CD14-positive monocyte (primary cell): ENCODE data around the gene HSFX2. TPM values are rescaled to one million over a fixed set of nuclear protein-coding genes. Genes with fewer than 3 reads are reported as not detected.
"Not testable (repeated sequence)": the region's sequence is repeated elsewhere in the genome, so short reads cannot be mapped to it uniquely, and the experiment has no call there.

Source experiments
- DNase-seq, 3 donors: peaks; one replicate each; pipeline ENCODE4 v3.0.0-alpha.2; 2011 to 2022
- H2AFZ ChIP-seq: 2 replicates; pipeline ENCODE4 v1.6.0; 2012; ENCODE audit warnings: mild to moderate bottlenecking, low read depth, low read length, inconsistent platforms; ENCODE audit not compliant: insufficient read depth, poor library complexity, severe bottlenecking
- H3K27ac ChIP-seq, 2 donors: 1 replicate in 1 of 2; 2 replicates in 1 of 2; pipeline ENCODE4 v1.5.1; 2012 to 2013; ENCODE audit warnings: low read length in 2 of 2, control low read depth in 1 of 2, inconsistent platforms in 1 of 2, low read depth in 1 of 2, mild to moderate bottlenecking in 1 of 2
- H3K27me3 ChIP-seq, 2 donors: one replicate each; pipeline versions ENCODE4 v1.6.0 to v1.6.1; 2011 to 2013; ENCODE audit warnings: low read length in 2 of 2; ENCODE audit not compliant: control insufficient read depth in 2 of 2, insufficient read depth in 2 of 2
- H3K36me3 ChIP-seq, 2 donors: replicated peaks in 1 of 2; 1 replicate in 1 of 2; 2 replicates in 1 of 2; pipeline versions ENCODE4 v1.5.1 to v1.6.1; 2012 to 2013; ENCODE audit warnings: low read length in 2 of 2, control low read depth in 1 of 2, inconsistent platforms in 1 of 2, mild to moderate bottlenecking in 1 of 2; ENCODE audit not compliant: insufficient read depth in 2 of 2, control insufficient read depth in 1 of 2
- H3K4me1 ChIP-seq, 2 donors: 1 replicate in 1 of 2; 2 replicates in 1 of 2; pipeline versions ENCODE4 v1.5.1 to v1.6.1; 2012 to 2013; ENCODE audit warnings: low read length in 2 of 2, control low read depth in 1 of 2, inconsistent platforms in 1 of 2, mild to moderate bottlenecking in 1 of 2, moderate library complexity in 1 of 2; ENCODE audit not compliant: insufficient read depth in 2 of 2, control insufficient read depth in 1 of 2
- H3K4me2 ChIP-seq: replicated peaks from 2 replicates; pipeline ENCODE3; 2012; ENCODE audit warnings: low read length, moderate library complexity, mild to moderate bottlenecking; ENCODE audit not compliant: poor library complexity, severe bottlenecking; ENCODE audit errors: extremely low read depth
- H3K4me3 ChIP-seq, 3 experiments: fragments of 200-600 bp in 1 of 3; sonication (generic) in 1 of 3; replicated peaks in 1 of 3; 1 replicate in 2 of 3; 2 replicates in 1 of 3; pipeline ENCODE4 v1.5.1; 2011 to 2013; ENCODE audit warnings: low read length in 3 of 3, mild to moderate bottlenecking in 3 of 3, control low read depth in 2 of 3, low read depth in 2 of 3, inconsistent platforms in 1 of 3, moderate library complexity in 1 of 3
- H3K79me2 ChIP-seq: 2 replicates; pipeline ENCODE4 v1.6.0; 2012; ENCODE audit warnings: mild to moderate bottlenecking, control low read depth, inconsistent platforms, low read length, moderate library complexity; ENCODE audit not compliant: insufficient read depth
- H3K9ac ChIP-seq: 2 replicates; pipeline ENCODE4 v1.6.0; 2017; ENCODE audit warnings: low read length, mild to moderate bottlenecking; ENCODE audit not compliant: insufficient read depth, poor library complexity, severe bottlenecking
- H3K9me3 ChIP-seq, 2 donors: replicated peaks in 1 of 2; 1 replicate in 1 of 2; 2 replicates in 1 of 2; pipeline versions ENCODE4 v1.5.1 to v1.6.1; 2012 to 2013; ENCODE audit warnings: low read length in 2 of 2, control low read depth in 1 of 2; ENCODE audit not compliant: control insufficient read depth in 1 of 2, insufficient read depth in 1 of 2
- H4K20me1 ChIP-seq: 2 replicates; pipeline ENCODE4 v1.6.0; 2012; ENCODE audit warnings: mild to moderate bottlenecking, low read length, control low read depth, moderate library complexity; ENCODE audit not compliant: insufficient read depth
- H3K27ac Mint-ChIP-seq, 7 donors: one replicate each; pipeline ENCODE4 v1.8.0; 2020; ENCODE audit warnings: mild to moderate bottlenecking in 7 of 7, mixed read lengths in 7 of 7, moderate library complexity in 6 of 7, inconsistent platforms in 2 of 7
- H3K27me3 Mint-ChIP-seq, 3 donors: one replicate each; pipeline ENCODE4 v1.8.0; 2021 to 2022; ENCODE audit warnings: low read depth in 3 of 3, mild to moderate bottlenecking in 3 of 3, mixed read lengths in 3 of 3, moderate library complexity in 3 of 3, inconsistent platforms in 1 of 3
- H3K36me3 Mint-ChIP-seq, 2 donors: one replicate each; pipeline ENCODE4 v1.8.0; 2020; ENCODE audit warnings: mixed read lengths in 2 of 2, inconsistent platforms in 1 of 2, mild to moderate bottlenecking in 1 of 2
- H3K4me1 Mint-ChIP-seq: one replicate; pipeline ENCODE4 v1.8.0; 2020; ENCODE audit warnings: mild to moderate bottlenecking, mixed read lengths
- H3K4me3 Mint-ChIP-seq, 2 donors: one replicate each; pipeline ENCODE4 v1.8.0; 2020; ENCODE audit warnings: mild to moderate bottlenecking in 2 of 2, mixed read lengths in 2 of 2, moderate library complexity in 1 of 2
- H3K9me3 Mint-ChIP-seq, 7 donors: one replicate each; pipeline ENCODE4 v1.8.0; 2020 to 2022; ENCODE audit warnings: mixed read lengths in 7 of 7, mild to moderate bottlenecking in 6 of 7, moderate library complexity in 6 of 7, inconsistent platforms in 2 of 7
- CTCF ChIP-seq: fragments of 200-600 bp; IDR thresholded peaks from one replicate; pipeline ENCODE4 v1.8.0; 2022; ENCODE audit warnings: antibody characterized with exemption, mild to moderate bottlenecking
- WGBS: methylation state at CpG from one replicate; pipeline ENCODE4 v1.1.5; 2013; ENCODE audit warnings: missing lambda C conversion rate; ENCODE audit not compliant: insufficient coverage; 5-methylcytosine and 5-hydroxymethylcytosine counted together
- intact Hi-C, 2 donors: fragments of 100-400 bp; cut with micrococcal nuclease; formaldehyde crosslinking; loops; one replicate each; pipeline versions ENCODE4 v1.15.0 to v1.15.1; 2023
- polyA plus RNA-seq, 3 donors: library from polyadenylated mRNA; depleted of rRNA in 1 of 3; unstranded in 2 of 3; stranded (reverse) in 1 of 3; fragments of 300-500 nt in 2 of 3; fragments of >200 nt in 1 of 3; fragmentation: Illumina TruSeq in 2 of 3; gene quantifications; 1 replicate in 2 of 3; 2 replicates in 1 of 3; pipeline ENCODE4 v1.2.3, GENCODE V29; 2012 to 2021

Gene HSFX2
- polyA plus RNA-seq, 3 donors = 0.11 TPM; not detected in 2

GRCh38 chrX:149628768-149629167 lies 33.7 kb upstream of the HSFX2 start:
- Histone ChIP-seq H3K27me3 (peaks cover 0 to 6% of the 10 kb centered on the region in 2 donors), H3K4me3 (no peak overlapping the region), H3K9me3 (no peaks in the 10 kb centered on the region), H3K79me2 (peaks cover 38% of the 10 kb centered on the region), H3K4me2 (no peak overlapping the region), H3K4me1 (peaks cover 14 to 16% of the 10 kb centered on the region in 2 donors), H3K9ac (no peak overlapping the region), H4K20me1 (peaks cover 34% of the 10 kb centered on the region), H3K36me3 (no peaks in the 10 kb centered on the region), H2AFZ (no peak overlapping the region), H3K27ac (no peak overlapping the region)
- peaks cover 0 to 10% (median 7%) of the 10 kb centered on the region in 3 donors for H3K27me3 Mint-ChIP-seq
- H3K9me3 Mint-ChIP-seq = peaks cover 0 to 4% (median 0%) of the 10 kb centered on the region in 7 donors
- WGBS = no CpG with 5 or more reads among the region's 2 CpGs
- TF ChIP-seq CTCF = no peak
- no peaks in the 10 kb centered on the region for H3K36me3 Mint-ChIP-seq
- no peak for DNase-seq
- no peak overlapping the region for H3K4me3 Mint-ChIP-seq
- intact Hi-C loops = no loop called here
- peaks cover 23% of the 10 kb centered on the region for H3K4me1 Mint-ChIP-seq
- no peak overlapping the region for H3K27ac Mint-ChIP-seq

GRCh38 chrX:149628280-149628679 lies 33.2 kb upstream of the HSFX2 start:
- Mint-ChIP-seq H3K27ac (no peak overlapping the region), H3K9me3 (peaks cover 0 to 4% (median 0%) of the 10 kb centered on the region in 7 donors), H3K4me3 (no peak overlapping the region), H3K27me3 (peaks cover 0 to 6% (median 5%) of the 10 kb centered on the region in 3 donors), H3K36me3 (no peaks in the 10 kb centered on the region), H3K4me1 (peaks cover 23% of the 10 kb centered on the region)
- intact Hi-C loops = no loop called here
- Histone ChIP-seq H3K9ac (no peak overlapping the region), H3K27me3 (peaks cover 0 to 6% of the 10 kb centered on the region in 2 donors), H2AFZ (no peak overlapping the region), H3K4me2 (no peak overlapping the region), H3K36me3 (no peaks in the 10 kb centered on the region), H3K79me2 (peaks cover 38% of the 10 kb centered on the region), H3K9me3 (no peaks in the 10 kb centered on the region), H3K4me3 (no peak overlapping the region), H3K4me1 (peaks cover 14 to 16% of the 10 kb centered on the region in 2 donors), H4K20me1 (peaks cover 35% of the 10 kb centered on the region), H3K27ac (no peak overlapping the region)
- TF ChIP-seq CTCF = no peak
- DNase-seq = no peak
- WGBS = no CpG with 5 or more reads among the region's 3 CpGs

- H3K4me3 Mint-ChIP-seq, H3K27me3 Mint-ChIP-seq, H3K9ac ChIP-seq, H3K27ac ChIP-seq, H3K27ac Mint-ChIP-seq, H3K36me3 Mint-ChIP-seq, H3K9me3 ChIP-seq, DNase-seq, H2AFZ ChIP-seq, H3K4me2 ChIP-seq, H3K27me3 ChIP-seq, H3K36me3 ChIP-seq, H3K4me3 ChIP-seq, intact Hi-C loops, H3K9me3 Mint-ChIP-seq: not testable (repeated sequence)
- peaks cover 19% of the 10 kb centered on the region for H3K4me1 Mint-ChIP-seq
- WGBS = no CpG with 5 or more reads among the region's 8 CpGs
- Histone ChIP-seq H3K79me2 (peaks cover 38% of the 10 kb centered on the region), H4K20me1 (peaks cover 48% of the 10 kb centered on the region), H3K4me1 (peaks cover 13 to 14% of the 10 kb centered on the region in 2 donors)
Observed at GRCh38 chrX:149626829-149627228, 31.7 kb upstream of the HSFX2 start.
